OCI-LY3 (cell line): ENCODE data around the gene ELP4.

Source experiments
- H2AFZ ChIP-seq: fragments of 200-600, 300-600 bp; shearing (Covaris generic); 2 replicates; pipeline ENCODE4 v1.6.0; 2014; ENCODE audit warnings: antibody characterized with exemption, low read depth, low read length
- H3K27ac ChIP-seq: fragments of 200-600, 300-600 bp; sonication (generic); 2 replicates; pipeline ENCODE4 v1.5.1; 2014; ENCODE audit warnings: mild to moderate bottlenecking, low read length, moderate library complexity, mixed read lengths
- H3K27me3 ChIP-seq: fragments of 200-600, 300-600 bp; sonication (generic); 2 replicates; pipeline ENCODE4 v1.6.1; 2014; ENCODE audit warnings: low read depth, low read length, mixed read lengths
- H3K36me3 ChIP-seq: fragments of 200-600, 300-600 bp; sonication (generic); replicated peaks from 2 replicates; pipeline ENCODE3; 2014; ENCODE audit warnings: low read depth, low read length, mixed read lengths
- H3K4me1 ChIP-seq: fragments of 300-600, 200-600 bp; sonication (generic); 2 replicates; pipeline ENCODE4 v1.6.1; 2014; ENCODE audit warnings: low read length, mixed read lengths
- H3K4me2 ChIP-seq: fragments of 200-600, 300-600 bp; sonication (generic); 2 replicates; pipeline ENCODE4 v1.6.1; 2014; ENCODE audit warnings: low read length, mixed read lengths
- H3K4me3 ChIP-seq: fragments of 300-600, 200-600 bp; sonication (generic); 2 replicates; pipeline ENCODE4 v1.5.1; 2014; ENCODE audit warnings: antibody characterized with exemption, mild to moderate bottlenecking, low read length, moderate library complexity
- H3K79me2 ChIP-seq: fragments of 300-600, 200-600 bp; shearing (Covaris generic); 2 replicates; pipeline ENCODE4 v1.6.1; 2014; ENCODE audit warnings: mild to moderate bottlenecking, low read length, mixed read lengths
- H3K9ac ChIP-seq: fragments of 300-600, 200-600 bp; shearing (Covaris generic); 2 replicates; pipeline ENCODE4 v1.6.0; 2014; ENCODE audit warnings: mild to moderate bottlenecking, low read length, moderate library complexity
- H3K9me3 ChIP-seq: fragments of 200-600, 300-600 bp; shearing (Covaris generic); 2 replicates; pipeline ENCODE4 v1.6.1; 2014; ENCODE audit warnings: low read length, mixed read lengths; ENCODE audit not compliant: insufficient read depth
- H4K20me1 ChIP-seq: fragments of 200-600, 300-600 bp; sonication (generic); 2 replicates; pipeline ENCODE4 v1.6.1; 2016; ENCODE audit warnings: low read length, mixed read lengths; ENCODE audit not compliant: insufficient read depth
- CTCF ChIP-seq: fragments of 200-600, 300-600 bp; sonication (generic); IDR thresholded peaks from 2 replicates; pipeline ENCODE4 v1.5.1; 2014; ENCODE audit warnings: antibody characterized with exemption, low read length, low read depth
- EZH2phosphoT487 ChIP-seq: fragments of 200-600 bp; shearing (Covaris generic); IDR thresholded peaks from 2 replicates; pipeline ENCODE4 v1.6.1; 2018; ENCODE audit warnings: antibody characterized with exemption, mixed run types, low read depth

The ELP4 gene

GRCh38 chr11:31499576-31500178 is 9.9 kb upstream of the ELP4 start:
- H3K27ac ChIP-seq = no peak overlapping the region
- no peaks in the 10 kb centered on the region for H3K9me3 ChIP-seq
- no peak overlapping the region for H2AFZ ChIP-seq
- peaks cover 64% of the 10 kb centered on the region for H3K79me2 ChIP-seq
- no peaks in the 10 kb centered on the region for H3K27me3 ChIP-seq
- no peak overlapping the region for H3K4me3 ChIP-seq
- peaks cover 11% of the 10 kb centered on the region for H3K36me3 ChIP-seq
- peaks cover 4% of the 10 kb centered on the region; the same call in 1 of the 2 replicates for H4K20me1 ChIP-seq
- no peak for TF ChIP-seq CTCF
- TF ChIP-seq EZH2phosphoT487 = no peak
- no peak overlapping the region for H3K4me2 ChIP-seq
- no peak overlapping the region for H3K9ac ChIP-seq
- no peaks in the 10 kb centered on the region for H3K4me1 ChIP-seq

GRCh38 chr11:31500560-31500959 is 9.0 kb upstream of the ELP4 start:
- Histone ChIP-seq H4K20me1 (peaks cover 10% of the 10 kb centered on the region), H3K27me3 (no peaks in the 10 kb centered on the region), H3K9ac (no peak overlapping the region), H3K4me1 (no peaks in the 10 kb centered on the region), H3K9me3 (no peaks in the 10 kb centered on the region), H3K36me3 (peaks cover 15% of the 10 kb centered on the region), H3K4me3 (no peak overlapping the region), H3K27ac (no peak overlapping the region), H2AFZ (no peak overlapping the region), H3K79me2 (peaks cover 67% of the 10 kb centered on the region), H3K4me2 (no peak overlapping the region)
- TF ChIP-seq CTCF (no peak), EZH2phosphoT487 (no peak)

GRCh38 chr11:31509051-31509428 is 527 bp upstream of the ELP4 start:
- H3K4me2 ChIP-seq = peak overlapping the region; percentile 69
- no peaks in the 10 kb centered on the region for H3K9me3 ChIP-seq
- H3K36me3 ChIP-seq = peaks cover 8% of the 10 kb centered on the region
- no peak overlapping the region for H3K27ac ChIP-seq
- H3K4me1 ChIP-seq = peaks cover 15% of the 10 kb centered on the region
- TF ChIP-seq CTCF (no peak), EZH2phosphoT487 (no peak)
- H3K9ac ChIP-seq = peak overlapping the region; percentile 74
- peaks cover 10% of the 10 kb centered on the region for H4K20me1 ChIP-seq
- H3K27me3 ChIP-seq = no peaks in the 10 kb centered on the region
- peak overlapping the region; percentile 55 for H2AFZ ChIP-seq
- peak overlapping the region; percentile 85 for H3K4me3 ChIP-seq
- H3K79me2 ChIP-seq = peaks cover 70% of the 10 kb centered on the region

GRCh38 chr11:31512117-31512516 is 2.5 kb downstream of the ELP4 start:
- H3K9ac ChIP-seq = no peak overlapping the region
- no peak overlapping the region for H3K27ac ChIP-seq
- no peaks in the 10 kb centered on the region for H4K20me1 ChIP-seq
- H3K27me3 ChIP-seq = no peaks in the 10 kb centered on the region
- no peaks in the 10 kb centered on the region for H3K36me3 ChIP-seq
- H3K4me3 ChIP-seq = no peak overlapping the region
- TF ChIP-seq CTCF (no peak), EZH2phosphoT487 (no peak)
- no peaks in the 10 kb centered on the region for H3K9me3 ChIP-seq
- peaks cover 52% of the 10 kb centered on the region for H3K79me2 ChIP-seq
- H3K4me2 ChIP-seq = no peak overlapping the region
- H3K4me1 ChIP-seq = peaks cover 15% of the 10 kb centered on the region
- H2AFZ ChIP-seq = no peak overlapping the region
